HEK293 (cell line): Measurements from ENCODE around the gene FBL.

Experiments used
- HIC1 ChIP-seq: fragments of 450-650 bp; formaldehyde crosslinking; IDR thresholded peaks from 2 replicates; pipeline ENCODE4 v1.5.1; 2016; ENCODE audit warnings: missing biosample characterization, missing genetic modification characterization
- KLF10 ChIP-seq: fragments of 450-650 bp; IDR thresholded peaks from 2 replicates; pipeline ENCODE4 v1.5.1; 2018; ENCODE audit warnings: missing biosample characterization, mild to moderate bottlenecking, missing genetic modification characterization
- PRDM6 ChIP-seq: fragments of 450-650 bp; formaldehyde crosslinking; IDR thresholded peaks from 2 replicates; pipeline ENCODE4 v1.5.1; 2017; ENCODE audit warnings: missing biosample characterization, missing genetic modification characterization
- SP3 ChIP-seq: fragments of 450-650 bp; formaldehyde crosslinking; IDR thresholded peaks from 2 replicates; pipeline ENCODE4 v1.5.1; 2016; ENCODE audit warnings: missing biosample characterization, missing genetic modification characterization
- YY1 ChIP-seq: fragments of 450-650 bp; formaldehyde crosslinking; IDR thresholded peaks from 2 replicates; pipeline ENCODE4 v1.5.1; 2018; ENCODE audit warnings: missing biosample characterization, missing genetic modification characterization
- ZBTB1 ChIP-seq: fragments of 450-650 bp; formaldehyde crosslinking; IDR thresholded peaks from 2 replicates; pipeline ENCODE4 v1.5.1; 2016; ENCODE audit warnings: missing biosample characterization, missing genetic modification characterization
- ZEB2 ChIP-seq: fragments of 450-650 bp; formaldehyde crosslinking; IDR thresholded peaks from 2 replicates; pipeline ENCODE4 v1.5.1; 2016; ENCODE audit warnings: missing biosample characterization, missing genetic modification characterization
- ZNF148 ChIP-seq: fragments of 450-650 bp; formaldehyde crosslinking; IDR thresholded peaks from 2 replicates; pipeline ENCODE4 v1.5.0; 2017; ENCODE audit warnings: missing biosample characterization, missing genetic modification characterization, borderline replicate concordance
- ZNF223 ChIP-seq: fragments of 450-650 bp; formaldehyde crosslinking; IDR thresholded peaks from 2 replicates; pipeline ENCODE4 v1.5.1; 2016; ENCODE audit warnings: missing biosample characterization, missing genetic modification characterization
- ZNF26 ChIP-seq: fragments of 450-650 bp; formaldehyde crosslinking; IDR thresholded peaks from 2 replicates; pipeline ENCODE4 v1.5.1; 2016; ENCODE audit warnings: missing biosample characterization, missing genetic modification characterization
- ZNF292 ChIP-seq: fragments of 450-650 bp; formaldehyde crosslinking; IDR thresholded peaks from 2 replicates; pipeline ENCODE4 v1.5.1; 2016; ENCODE audit warnings: low read depth, missing biosample characterization, missing genetic modification characterization, borderline replicate concordance
- ZNF426 ChIP-seq: fragments of 450-650 bp; formaldehyde crosslinking; IDR thresholded peaks from 2 replicates; pipeline ENCODE4 v1.5.1; 2017; ENCODE audit warnings: missing biosample characterization, missing genetic modification characterization, mild to moderate bottlenecking, inconsistent platforms, moderate library complexity
- ZNF501 ChIP-seq: fragments of 450-650 bp; formaldehyde crosslinking; IDR thresholded peaks from 2 replicates; pipeline ENCODE4 v1.5.1; 2016; ENCODE audit warnings: missing biosample characterization, missing genetic modification characterization
- ZNF670 ChIP-seq: fragments of 450-650 bp; formaldehyde crosslinking; IDR thresholded peaks from 2 replicates; pipeline ENCODE4 v1.5.1; 2016; ENCODE audit warnings: missing biosample characterization, missing genetic modification characterization, low read depth
- ZNF785 ChIP-seq: fragments of 450-650 bp; formaldehyde crosslinking; IDR thresholded peaks from 2 replicates; pipeline ENCODE4 v1.5.1; 2016; ENCODE audit warnings: missing biosample characterization, missing genetic modification characterization
- ZNF792 ChIP-seq: fragments of 450-650 bp; formaldehyde crosslinking; IDR thresholded peaks from 2 replicates; pipeline ENCODE4 v1.5.1; 2016; ENCODE audit warnings: missing biosample characterization, missing genetic modification characterization
- ZSCAN5A ChIP-seq: fragments of 450-650 bp; formaldehyde crosslinking; IDR thresholded peaks from 2 replicates; pipeline ENCODE4 v1.5.1; 2016; ENCODE audit warnings: missing biosample characterization, missing genetic modification characterization
- TF ChIP-seq, protein P1 (sequence below): fragments of 450-650 bp; formaldehyde crosslinking; IDR thresholded peaks from 2 replicates; pipeline ENCODE4 v1.5.1; 2016; ENCODE audit warnings: missing biosample characterization, missing genetic modification characterization
- TF ChIP-seq, protein P2 (sequence below): IDR thresholded peaks from 2 replicates; pipeline ENCODE4 v1.6.1; 2011; ENCODE audit warnings: mild to moderate bottlenecking, low read depth, low read length, borderline replicate concordance
- TF ChIP-seq, protein P3 (sequence below): fragments of 450-650 bp; formaldehyde crosslinking; IDR thresholded peaks from 2 replicates; pipeline ENCODE4 v1.5.1; 2016; ENCODE audit warnings: missing biosample characterization, missing genetic modification characterization

Gene FBL

DNA sequence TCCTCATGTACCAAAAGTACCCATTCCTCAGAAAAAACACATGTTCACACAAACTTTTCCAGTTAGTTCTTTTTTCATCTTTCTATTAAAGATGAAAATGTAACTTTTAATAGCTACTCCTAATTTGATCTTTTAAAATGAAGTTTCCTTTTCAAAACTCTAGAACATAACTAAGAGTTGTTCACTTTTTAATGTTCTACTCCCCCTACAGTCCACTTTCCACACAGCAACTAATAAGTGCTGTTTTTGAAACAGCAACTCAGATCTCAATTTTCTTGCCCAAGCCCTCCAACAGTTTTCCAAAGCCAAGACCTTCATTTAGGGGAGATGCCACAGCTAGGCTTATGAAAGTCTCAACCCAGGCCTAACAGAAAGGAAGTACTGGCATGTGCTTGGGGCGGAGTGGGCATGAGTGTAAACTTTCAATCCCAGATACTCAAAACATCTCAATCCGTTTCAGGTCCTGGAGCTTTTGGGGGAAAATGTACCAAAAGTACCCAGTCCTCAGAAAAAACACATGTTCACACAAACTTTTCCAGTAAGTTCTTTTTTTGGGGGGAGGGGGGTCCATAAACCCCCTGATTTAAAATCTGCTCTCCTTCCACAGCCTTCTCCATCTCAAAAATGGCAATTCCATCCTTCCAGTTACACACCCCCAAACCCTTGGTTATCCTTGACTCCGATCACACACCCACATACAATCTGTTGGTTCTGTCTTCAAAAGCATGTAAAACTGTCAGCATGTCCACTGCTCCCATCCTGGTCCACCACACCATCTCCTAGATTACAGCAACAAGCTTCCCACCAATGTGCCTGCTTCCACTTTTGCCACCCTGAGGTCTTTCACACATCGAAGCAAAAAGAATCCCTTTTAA lies 2.0 kb downstream of the FBL start (continued):
- TF ChIP-seq PRDM6 (tag by site-specific recombination): no peak
- TF ChIP-seq ZBTB1: no peak
- no peak for TF ChIP-seq ZNF426 (tag by site-specific recombination)
- peak; percentile 15; the same call in 1 of the 2 replicates for TF ChIP-seq KLF10
- TF ChIP-seq ZNF785 (tag by site-specific recombination): no peak
- no peak for TF ChIP-seq ZNF26 (tag by site-specific recombination)
- TF ChIP-seq HIC1 (tag by site-specific recombination): no peak
- TF ChIP-seq, protein P1, sequence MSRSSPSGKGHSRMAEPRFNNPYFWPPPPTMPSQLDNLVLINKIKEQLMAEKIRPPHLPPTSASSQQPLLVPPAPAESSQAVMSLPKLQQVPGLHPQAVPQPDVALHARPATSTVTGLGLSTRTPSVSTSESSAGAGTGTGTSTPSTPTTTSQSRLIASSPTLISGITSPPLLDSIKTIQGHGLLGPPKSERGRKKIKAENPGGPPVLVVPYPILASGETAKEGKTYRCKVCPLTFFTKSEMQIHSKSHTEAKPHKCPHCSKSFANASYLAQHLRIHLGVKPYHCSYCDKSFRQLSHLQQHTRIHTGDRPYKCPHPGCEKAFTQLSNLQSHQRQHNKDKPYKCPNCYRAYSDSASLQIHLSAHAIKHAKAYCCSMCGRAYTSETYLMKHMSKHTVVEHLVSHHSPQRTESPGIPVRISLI: no peak
- TF ChIP-seq ZNF223 (tag by site-specific recombination): no peak
- no peak for TF ChIP-seq ZEB2 (tag by site-specific recombination)
- no peak for TF ChIP-seq ZNF792 (tag by site-specific recombination)
- TF ChIP-seq ZNF292 (tag by site-specific recombination): no peak
- TF ChIP-seq ZNF501 (tag by site-specific recombination): no peak
- no peak for TF ChIP-seq YY1 (tag by site-specific recombination)
- TF ChIP-seq, protein P2, sequence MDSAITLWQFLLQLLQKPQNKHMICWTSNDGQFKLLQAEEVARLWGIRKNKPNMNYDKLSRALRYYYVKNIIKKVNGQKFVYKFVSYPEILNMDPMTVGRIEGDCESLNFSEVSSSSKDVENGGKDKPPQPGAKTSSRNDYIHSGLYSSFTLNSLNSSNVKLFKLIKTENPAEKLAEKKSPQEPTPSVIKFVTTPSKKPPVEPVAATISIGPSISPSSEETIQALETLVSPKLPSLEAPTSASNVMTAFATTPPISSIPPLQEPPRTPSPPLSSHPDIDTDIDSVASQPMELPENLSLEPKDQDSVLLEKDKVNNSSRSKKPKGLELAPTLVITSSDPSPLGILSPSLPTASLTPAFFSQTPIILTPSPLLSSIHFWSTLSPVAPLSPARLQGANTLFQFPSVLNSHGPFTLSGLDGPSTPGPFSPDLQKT: no peak
- no peak for TF ChIP-seq SP3
- TF ChIP-seq, protein P3, sequence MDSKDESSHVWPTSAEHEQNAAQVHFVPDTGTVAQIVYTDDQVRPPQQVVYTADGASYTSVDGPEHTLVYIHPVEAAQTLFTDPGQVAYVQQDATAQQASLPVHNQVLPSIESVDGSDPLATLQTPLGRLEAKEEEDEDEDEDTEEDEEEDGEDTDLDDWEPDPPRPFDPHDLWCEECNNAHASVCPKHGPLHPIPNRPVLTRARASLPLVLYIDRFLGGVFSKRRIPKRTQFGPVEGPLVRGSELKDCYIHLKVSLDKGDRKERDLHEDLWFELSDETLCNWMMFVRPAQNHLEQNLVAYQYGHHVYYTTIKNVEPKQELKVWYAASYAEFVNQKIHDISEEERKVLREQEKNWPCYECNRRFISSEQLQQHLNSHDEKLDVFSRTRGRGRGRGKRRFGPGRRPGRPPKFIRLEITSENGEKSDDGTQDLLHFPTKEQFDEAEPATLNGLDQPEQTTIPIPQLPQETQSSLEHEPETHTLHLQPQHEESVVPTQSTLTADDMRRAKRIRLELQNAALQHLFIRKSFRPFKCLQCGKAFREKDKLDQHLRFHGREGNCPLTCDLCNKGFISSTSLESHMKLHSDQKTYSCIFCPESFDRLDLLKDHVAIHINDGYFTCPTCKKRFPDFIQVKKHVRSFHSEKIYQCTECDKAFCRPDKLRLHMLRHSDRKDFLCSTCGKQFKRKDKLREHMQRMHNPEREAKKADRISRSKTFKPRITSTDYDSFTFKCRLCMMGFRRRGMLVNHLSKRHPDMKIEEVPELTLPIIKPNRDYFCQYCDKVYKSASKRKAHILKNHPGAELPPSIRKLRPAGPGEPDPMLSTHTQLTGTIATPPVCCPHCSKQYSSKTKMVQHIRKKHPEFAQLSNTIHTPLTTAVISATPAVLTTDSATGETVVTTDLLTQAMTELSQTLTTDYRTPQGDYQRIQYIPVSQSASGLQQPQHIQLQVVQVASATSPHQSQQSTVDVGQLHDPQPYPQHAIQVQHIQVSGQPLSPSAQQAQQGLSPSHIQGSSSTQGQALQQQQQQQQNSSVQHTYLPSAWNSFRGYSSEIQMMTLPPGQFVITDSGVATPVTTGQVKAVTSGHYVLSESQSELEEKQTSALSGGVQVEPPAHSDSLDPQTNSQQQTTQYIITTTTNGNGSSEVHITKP: peak; percentile 78
- TF ChIP-seq ZSCAN5A (tag by site-specific recombination): no peak
- TF ChIP-seq ZNF670: no peak
- no peak for TF ChIP-seq ZNF148 (tag by site-specific recombination)
